HepG2 (cell line): ENCODE results near the gene USP5. TPM values are rescaled to one million over a fixed set of nuclear protein-coding genes. Genes with fewer than 3 reads are reported as not detected.

ENCODE experiments used
- AHR ChIP-seq: IDR thresholded peaks from 2 replicates; pipeline ENCODE4 v1.6.1; 2018; ENCODE audit warnings: missing genetic modification reagents, missing compliant biosample characterization
- CEBPB ChIP-seq: IDR thresholded peaks from 2 replicates; pipeline ENCODE4 v1.6.1; 2011; ENCODE audit warnings: low read depth, low read length, improper control_type of control experiment, borderline replicate concordance
- HMG20B ChIP-seq: conservative IDR thresholded peaks from 2 replicates; pipeline ENCODE4 v1.6.1; 2016; ENCODE audit warnings: missing genetic modification reagents, missing compliant biosample characterization
- IRX3 ChIP-seq: sonication (generic); formaldehyde crosslinking; IDR thresholded peaks from 2 replicates; pipeline ENCODE4 v1.8.1; 2023; ENCODE audit warnings: mild to moderate bottlenecking, low read depth, missing genetic modification reagents, borderline replicate concordance
- KDM5A ChIP-seq: fragments of 200-600 bp; sonication (generic); IDR thresholded peaks from 2 replicates; pipeline ENCODE4 v1.7.0; 2018; ENCODE audit warnings: antibody characterized with exemption, mild to moderate bottlenecking, low read length, borderline replicate concordance
- MYC ChIP-seq: sonication (generic); formaldehyde crosslinking; IDR thresholded peaks from 2 replicates; pipeline ENCODE4 v1.9.0; 2021; ENCODE audit warnings: missing genetic modification reagents, borderline replicate concordance
- PHF5A ChIP-seq: IDR thresholded peaks from one replicate; pipeline ENCODE4 v1.6.1; 2018; ENCODE audit warnings: low read depth, missing genetic modification reagents; ENCODE audit not compliant: unreplicated experiment
- POGZ ChIP-seq: sonication (generic); formaldehyde crosslinking; IDR thresholded peaks from 2 replicates; pipeline ENCODE4 v1.4.0; 2020; ENCODE audit warnings: mild to moderate bottlenecking, missing genetic modification reagents
- RELA ChIP-seq: sonication (generic); formaldehyde crosslinking; IDR thresholded peaks from 2 replicates; pipeline ENCODE4 v1.4.0; 2020; ENCODE audit warnings: missing genetic modification reagents
- SATB2 ChIP-seq: sonication (generic); formaldehyde crosslinking; IDR thresholded peaks from 2 replicates; pipeline ENCODE4 v1.5.0; 2020; ENCODE audit warnings: missing genetic modification reagents
- SETDB1 ChIP-seq: sonication (generic); formaldehyde crosslinking; IDR thresholded peaks from 2 replicates; pipeline ENCODE4 v1.5.1; 2020; ENCODE audit warnings: missing genetic modification reagents, mild to moderate bottlenecking, borderline replicate concordance
- SRSF4 ChIP-seq: fragments of 200-400 bp; formaldehyde crosslinking; IDR thresholded peaks from one replicate; pipeline ENCODE4 v1.6.1; 2018; ENCODE audit warnings: mild to moderate bottlenecking, low read depth, low read length, moderate library complexity; ENCODE audit not compliant: poor library complexity, severe bottlenecking
- SYNCRIP ChIP-seq: fragments of 200-400 bp; formaldehyde crosslinking; IDR thresholded peaks from 2 replicates; pipeline ENCODE4 v1.6.1; 2018; ENCODE audit warnings: mild to moderate bottlenecking, low read depth, low read length; ENCODE audit not compliant: insufficient read depth
- TEAD2 ChIP-seq: sonication (generic); formaldehyde crosslinking; IDR thresholded peaks from 2 replicates; pipeline ENCODE4 v1.9.0; 2021; ENCODE audit warnings: missing genetic modification reagents
- TERF1 ChIP-seq: sonication (generic); formaldehyde crosslinking; IDR thresholded peaks from 2 replicates; pipeline ENCODE4 v1.8.0; 2022; ENCODE audit warnings: mild to moderate bottlenecking, missing genetic modification reagents, moderate library complexity
- YEATS4 ChIP-seq: sonication (generic); formaldehyde crosslinking; IDR thresholded peaks from 2 replicates; pipeline ENCODE4 v1.4.0; 2020; ENCODE audit warnings: missing genetic modification reagents, borderline replicate concordance
- ZFP37 ChIP-seq: sonication (generic); formaldehyde crosslinking; IDR thresholded peaks from 2 replicates; pipeline ENCODE4 v1.4.0; 2020; ENCODE audit warnings: missing genetic modification reagents, borderline replicate concordance
- ZFYVE20 ChIP-seq: sonication (generic); formaldehyde crosslinking; IDR thresholded peaks from 2 replicates; pipeline ENCODE4 v1.8.0; 2023; ENCODE audit warnings: low read depth, mild to moderate bottlenecking, moderate library complexity, missing genetic modification reagents, borderline replicate concordance
- ZNF230 ChIP-seq: sonication (generic); formaldehyde crosslinking; IDR thresholded peaks from 2 replicates; pipeline ENCODE4 v1.4.0; 2020; ENCODE audit warnings: mild to moderate bottlenecking, missing genetic modification reagents
- ZNF543 ChIP-seq: sonication (generic); formaldehyde crosslinking; IDR thresholded peaks from 2 replicates; pipeline ENCODE4 v1.4.0; 2020; ENCODE audit warnings: mild to moderate bottlenecking, missing genetic modification reagents
- polyA plus RNA-seq, 8 experiments: library from polyadenylated mRNA; depleted of rRNA in 3 of 8; stranded (reverse) in 7 of 8; unstranded in 1 of 8; fragments of >200 nt; fragmentation: Illumina TruSeq in 4 of 8; extraction: Trizol in 4 of 8; gene quantifications; 2 replicates each; pipeline versions ENCODE4 v1.2.1 to v1.2.3, GENCODE V29; 2011 to 2016; ENCODE audit warnings: low read depth in 4 of 8, missing spikeins in 1 of 8, mixed read lengths in 1 of 8; ENCODE audit not compliant: insufficient read depth in 1 of 8
- total RNA-seq, 5 experiments: library from RNA; depleted of rRNA; stranded (reverse); fragments of >200 nt; fragmentation: Illumina TruSeq; extraction: Trizol; gene quantifications; 2 replicates each; pipeline ENCODE4 v1.2.3, GENCODE V29; 2016; ENCODE audit warnings: low read depth in 1 of 5
- TF ChIP-seq, protein P1 (sequence below): sonication (generic); formaldehyde crosslinking; IDR thresholded peaks from 2 replicates; pipeline ENCODE4 v1.4.0; 2020; ENCODE audit warnings: missing genetic modification reagents, borderline replicate concordance
- TF ChIP-seq, protein P2 (sequence below): sonication (generic); formaldehyde crosslinking; IDR thresholded peaks from 2 replicates; pipeline ENCODE4 v1.8.1; 2023; ENCODE audit warnings: mild to moderate bottlenecking, missing genetic modification reagents
- TF ChIP-seq, protein P3 (sequence below): IDR thresholded peaks from 2 replicates; pipeline ENCODE4 v1.6.1; 2016; ENCODE audit warnings: control low read depth

USP5 gene
- total and polyA plus RNA-seq, 2 of the 13 experiments (the other 11 are each of a cell fraction or from before 2014, with no cell fraction given): 39.6 to 56.0 TPM

DNA sequence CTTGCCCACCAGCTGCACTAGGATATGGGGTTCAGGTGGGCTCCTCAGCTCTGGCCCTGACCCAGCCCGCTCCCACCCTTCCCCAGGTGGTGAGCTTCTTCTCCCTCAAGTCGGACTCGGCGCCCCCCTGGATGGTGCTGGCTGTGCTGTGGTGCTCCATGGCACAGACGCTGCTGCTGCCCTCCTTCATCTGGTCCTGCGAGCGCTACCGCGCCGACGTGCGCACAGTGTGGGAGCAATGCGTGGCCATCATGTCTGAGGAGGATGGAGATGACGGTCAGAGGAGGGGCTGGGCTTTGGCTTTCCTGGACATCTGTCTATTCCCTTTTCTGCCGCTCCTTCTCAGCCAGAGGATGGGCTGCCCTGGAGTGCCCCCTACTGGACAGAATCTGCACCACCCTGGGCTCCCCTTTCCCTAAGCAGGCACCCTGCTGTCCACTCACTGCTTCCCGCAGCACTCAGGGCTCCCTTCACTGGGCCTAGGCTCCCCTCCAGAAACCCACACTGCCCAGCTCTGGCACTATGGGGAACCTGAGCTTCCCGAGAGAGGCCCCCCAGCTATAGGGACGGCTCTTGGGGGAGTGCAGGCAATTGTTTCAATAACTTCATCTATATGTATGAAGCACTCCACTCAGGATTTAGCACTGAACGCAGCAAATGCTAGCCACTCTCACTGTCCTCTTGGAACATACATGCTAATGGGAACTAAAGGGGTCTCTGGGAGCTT, 26.4 kb upstream of the USP5 start (continued):
- TF ChIP-seq CEBPB (no peak), PHF5A (CRISPR knock-in tag) (no peak), POGZ (CRISPR knock-in tag) (no peak), SETDB1 (CRISPR knock-in tag) (no peak), SATB2 (CRISPR knock-in tag) (no peak), MYC (CRISPR knock-in tag) (no peak), ZNF230 (CRISPR knock-in tag) (no peak), SRSF4 (no peak), ZNF543 (no peak), TERF1 (CRISPR knock-in tag) (no peak), KDM5A (no peak), IRX3 (CRISPR knock-in tag) (no peak), HMG20B (CRISPR knock-in tag) (no peak), YEATS4 (no peak), RELA (no peak), SYNCRIP (no peak), ZFYVE20 (no peak), AHR (CRISPR knock-in tag) (no peak), ZFP37 (CRISPR knock-in tag) (no peak), TEAD2 (no peak)
- TF ChIP-seq, protein P1, sequence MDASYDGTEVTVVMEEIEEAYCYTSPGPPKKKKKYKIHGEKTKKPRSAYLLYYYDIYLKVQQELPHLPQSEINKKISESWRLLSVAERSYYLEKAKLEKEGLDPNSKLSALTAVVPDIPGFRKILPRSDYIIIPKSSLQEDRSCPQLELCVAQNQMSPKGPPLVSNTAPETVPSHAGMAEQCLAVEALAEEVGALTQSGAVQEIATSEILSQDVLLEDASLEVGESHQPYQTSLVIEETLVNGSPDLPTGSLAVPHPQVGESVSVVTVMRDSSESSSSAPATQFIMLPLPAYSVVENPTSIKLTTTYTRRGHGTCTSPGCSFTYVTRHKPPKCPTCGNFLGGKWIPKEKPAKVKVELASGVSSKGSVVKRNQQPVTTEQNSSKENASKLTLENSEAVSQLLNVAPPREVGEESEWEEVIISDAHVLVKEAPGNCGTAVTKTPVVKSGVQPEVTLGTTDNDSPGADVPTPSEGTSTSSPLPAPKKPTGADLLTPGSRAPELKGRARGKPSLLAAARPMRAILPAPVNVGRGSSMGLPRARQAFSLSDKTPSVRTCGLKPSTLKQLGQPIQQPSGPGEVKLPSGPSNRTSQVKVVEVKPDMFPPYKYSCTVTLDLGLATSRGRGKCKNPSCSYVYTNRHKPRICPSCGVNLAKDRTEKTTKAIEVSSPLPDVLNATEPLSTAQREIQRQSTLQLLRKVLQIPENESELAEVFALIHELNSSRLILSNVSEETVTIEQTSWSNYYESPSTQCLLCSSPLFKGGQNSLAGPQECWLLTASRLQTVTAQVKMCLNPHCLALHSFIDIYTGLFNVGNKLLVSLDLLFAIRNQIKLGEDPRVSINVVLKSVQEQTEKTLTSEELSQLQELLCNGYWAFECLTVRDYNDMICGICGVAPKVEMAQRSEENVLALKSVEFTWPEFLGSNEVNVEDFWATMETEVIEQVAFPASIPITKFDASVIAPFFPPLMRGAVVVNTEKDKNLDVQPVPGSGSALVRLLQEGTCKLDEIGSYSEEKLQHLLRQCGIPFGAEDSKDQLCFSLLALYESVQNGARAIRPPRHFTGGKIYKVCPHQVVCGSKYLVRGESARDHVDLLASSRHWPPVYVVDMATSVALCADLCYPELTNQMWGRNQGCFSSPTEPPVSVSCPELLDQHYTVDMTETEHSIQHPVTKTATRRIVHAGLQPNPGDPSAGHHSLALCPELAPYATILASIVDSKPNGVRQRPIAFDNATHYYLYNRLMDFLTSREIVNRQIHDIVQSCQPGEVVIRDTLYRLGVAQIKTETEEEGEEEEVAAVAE (CRISPR knock-in tag): no peak
- TF ChIP-seq, protein P2, sequence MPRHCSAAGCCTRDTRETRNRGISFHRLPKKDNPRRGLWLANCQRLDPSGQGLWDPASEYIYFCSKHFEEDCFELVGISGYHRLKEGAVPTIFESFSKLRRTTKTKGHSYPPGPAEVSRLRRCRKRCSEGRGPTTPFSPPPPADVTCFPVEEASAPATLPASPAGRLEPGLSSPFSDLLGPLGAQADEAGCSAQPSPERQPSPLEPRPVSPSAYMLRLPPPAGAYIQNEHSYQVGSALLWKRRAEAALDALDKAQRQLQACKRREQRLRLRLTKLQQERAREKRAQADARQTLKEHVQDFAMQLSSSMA (CRISPR knock-in tag): no peak
- TF ChIP-seq, protein P3, sequence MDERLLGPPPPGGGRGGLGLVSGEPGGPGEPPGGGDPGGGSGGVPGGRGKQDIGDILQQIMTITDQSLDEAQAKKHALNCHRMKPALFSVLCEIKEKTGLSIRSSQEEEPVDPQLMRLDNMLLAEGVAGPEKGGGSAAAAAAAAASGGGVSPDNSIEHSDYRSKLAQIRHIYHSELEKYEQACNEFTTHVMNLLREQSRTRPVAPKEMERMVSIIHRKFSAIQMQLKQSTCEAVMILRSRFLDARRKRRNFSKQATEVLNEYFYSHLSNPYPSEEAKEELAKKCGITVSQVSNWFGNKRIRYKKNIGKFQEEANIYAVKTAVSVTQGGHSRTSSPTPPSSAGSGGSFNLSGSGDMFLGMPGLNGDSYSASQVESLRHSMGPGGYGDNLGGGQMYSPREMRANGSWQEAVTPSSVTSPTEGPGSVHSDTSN: no peak
